ENCODE results near the gene DGKB. TPM values are rescaled to one million over a fixed set of nuclear protein-coding genes. Genes with fewer than 3 reads are reported as not detected.

Gene DGKB
- total RNA-seq, 1 donor from 2014 or later: 0.30 TPM

GRCh38 chr7:14805105-14805719, 97.3 kb downstream of the DGKB start:
- intact Hi-C loops (cut with micrococcal nuclease): no loop called here
- H3K9me3 ChIP-seq (replicated peaks): no peaks in the 10 kb centered on the region
- no peak for TF ChIP-seq CTCF (IDR thresholded peaks at IDR 0.05; ENCODE audit: borderline replicate concordance)

GRCh38 chr7:14800664-14801063, 101.9 kb downstream of the DGKB start:
- DNase-seq: no peak
- intact Hi-C loops (cut with micrococcal nuclease): no loop called here
- Histone ChIP-seq H3K4me3 (no peak overlapping the region), H3K9me3 (replicated peaks) (no peaks in the 10 kb centered on the region), H3K27ac (replicated peaks) (no peak overlapping the region), H3K27me3 (ENCODE audit: low read depth) (no peaks in the 10 kb centered on the region), H3K36me3 (no peaks in the 10 kb centered on the region), H3K4me1 (no peaks in the 10 kb centered on the region)
- TF ChIP-seq CTCF (IDR thresholded peaks at IDR 0.05; ENCODE audit: borderline replicate concordance): no peak

More at GRCh38 chr7:14805105-14805719, 97.3 kb downstream of the DGKB start:
- DNase-seq: no peak
- H3K4me3 ChIP-seq: no peak overlapping the region
- no peak overlapping the region for H3K27ac ChIP-seq (replicated peaks)
- H3K36me3 ChIP-seq: no peaks in the 10 kb centered on the region
- H3K27me3 ChIP-seq (ENCODE audit: low read depth): no peaks in the 10 kb centered on the region
- H3K4me1 ChIP-seq: no peaks in the 10 kb centered on the region

GRCh38 chr7:14793151-14793550, 109.4 kb downstream of the DGKB start:
- Histone ChIP-seq H3K27ac (replicated peaks) (no peak overlapping the region), H3K9me3 (replicated peaks) (peaks cover 10% of the 10 kb centered on the region), H3K27me3 (ENCODE audit: low read depth) (no peaks in the 10 kb centered on the region), H3K4me3 (no peak overlapping the region), H3K4me1 (no peaks in the 10 kb centered on the region), H3K36me3 (no peaks in the 10 kb centered on the region)
- no peak for TF ChIP-seq CTCF (IDR thresholded peaks at IDR 0.05; ENCODE audit: borderline replicate concordance)
- no peak for DNase-seq
- intact Hi-C loops (cut with micrococcal nuclease): no loop called here

- H3K27me3 ChIP-seq (ENCODE audit: low read depth): no peaks in the 10 kb centered on the region
- H3K36me3 ChIP-seq: no peaks in the 10 kb centered on the region
- H3K4me3 ChIP-seq: no peak overlapping the region
- H3K27ac ChIP-seq (replicated peaks): no peak overlapping the region
- intact Hi-C loops (cut with micrococcal nuclease): no loop called here
- TF ChIP-seq CTCF (IDR thresholded peaks at IDR 0.05; ENCODE audit: borderline replicate concordance): no peak
- DNase-seq: no peak
- H3K9me3 ChIP-seq (replicated peaks): peaks cover 10% of the 10 kb centered on the region
- H3K4me1 ChIP-seq: no peaks in the 10 kb centered on the region
These were observed 115.0 kb downstream of the DGKB start for GRCh38 chr7:14787551-14787950.

- intact Hi-C loops (cut with micrococcal nuclease): no loop called here
- H3K4me1 ChIP-seq: no peaks in the 10 kb centered on the region
- no peak for DNase-seq
- H3K27ac ChIP-seq (replicated peaks): no peak overlapping the region
- no peak for TF ChIP-seq CTCF (IDR thresholded peaks at IDR 0.05; ENCODE audit: borderline replicate concordance)
- H3K36me3 ChIP-seq: no peaks in the 10 kb centered on the region
- H3K27me3 ChIP-seq (ENCODE audit: low read depth): no peaks in the 10 kb centered on the region
- peaks cover 8% of the 10 kb centered on the region for H3K9me3 ChIP-seq (replicated peaks)
- H3K4me3 ChIP-seq: no peak overlapping the region
These were observed 116.1 kb downstream of the DGKB start for GRCh38 chr7:14786314-14786895.

Measured in left ventricle myocardium inferior (tissue), 1 donor.